SK-N-SH (cell line): ENCODE results near the gene FAHD1.

Experiments used
- CHD2 ChIP-seq: fragments of 150-350 bp; IDR thresholded peaks from 2 replicates; pipeline ENCODE4 v1.6.1; 2018; ENCODE audit warnings: low read length; ENCODE audit not compliant: partially characterized antibody
- CTCF ChIP-seq: fragments of 200-600 bp; sonication (generic); IDR thresholded peaks from 2 replicates; pipeline ENCODE4 v1.6.1; 2017; ENCODE audit warnings: antibody characterized with exemption, mild to moderate bottlenecking, moderate library complexity
- EP300 ChIP-seq, 2 experiments: IDR thresholded peaks; 2 replicates each; pipeline versions ENCODE4 v1.4.0 to v1.6.1; 2012; ENCODE audit warnings: borderline replicate concordance in 1 of 2, low read depth in 1 of 2, low read length in 1 of 2
- GABPA ChIP-seq: IDR thresholded peaks from 2 replicates; pipeline ENCODE4 v1.4.0; 2012; ENCODE audit warnings: low read depth, mild to moderate bottlenecking
- MAX ChIP-seq: IDR thresholded peaks from 2 replicates; pipeline ENCODE4 v1.4.0; 2012; ENCODE audit warnings: low read depth
- MXI1 ChIP-seq: IDR thresholded peaks from 2 replicates; pipeline ENCODE4 v1.6.1; 2012; ENCODE audit warnings: mild to moderate bottlenecking, low read depth, low read length, improper control_type of control experiment
- POLR2AphosphoS5 ChIP-seq: IDR thresholded peaks from 2 replicates; pipeline ENCODE4 v1.6.1; 2012; ENCODE audit warnings: low read depth, low read length
- RAD21 ChIP-seq: IDR thresholded peaks from 2 replicates; pipeline ENCODE4 v1.6.1; 2012; ENCODE audit warnings: mild to moderate bottlenecking, low read length
- REST ChIP-seq: IDR thresholded peaks from 2 replicates; pipeline ENCODE4 v1.6.1; 2012; ENCODE audit warnings: mild to moderate bottlenecking, low read depth, low read length, moderate library complexity
- SIN3A ChIP-seq: IDR thresholded peaks from 2 replicates; pipeline ENCODE4 v1.6.1; 2012; ENCODE audit warnings: low read depth, mild to moderate bottlenecking, low read length, moderate library complexity, borderline replicate concordance

GRCh38 chr16:1787322-1788094 lies 39.5 kb upstream of the FAHD1 start:
- TF ChIP-seq EP300 (IDR thresholded peaks at IDR 0.05; ENCODE audit: borderline replicate concordance in 1 of 2, low read depth in 1 of 2, low read length in 1 of 2) (no peak), CTCF (no peak), RAD21 (no peak), POLR2AphosphoS5 (no peak), REST (no peak), CHD2 (no peak), SIN3A (no peak), GABPA (no peak), MXI1 (no peak), MAX (no peak)
